Thyroid gland (tissue), 4 donors: ENCODE measurements around the gene GPR179. TPM values are rescaled to one million over a fixed set of nuclear protein-coding genes. Genes with fewer than 3 reads are reported as not detected.

ENCODE experiments used
- DNase-seq, 2 donors: peaks; one replicate each; pipeline ENCODE4 v3.0.0-alpha.2; 2019
- H3K27ac ChIP-seq, 3 donors: fragments of 200-600 bp; sonication (generic); 1 replicate in 2 of 3; 2 replicates in 1 of 3; pipeline ENCODE4 v1.5.1; 2016 to 2019; ENCODE audit warnings: mild to moderate bottlenecking in 1 of 3, moderate library complexity in 1 of 3
- H3K27me3 ChIP-seq: fragments of 200-600 bp; sonication (generic); one replicate; pipeline ENCODE4 v1.5.1; 2019
- H3K36me3 ChIP-seq, 2 donors: fragments of 200-600 bp; sonication (generic); one replicate each; pipeline ENCODE4 v1.5.1; 2016 to 2019
- H3K4me1 ChIP-seq, 2 donors: fragments of 200-600 bp; sonication (generic); one replicate each; pipeline ENCODE4 v1.5.1; 2017 to 2019
- H3K4me3 ChIP-seq, 3 donors: fragments of 200-600 bp; sonication (generic); replicated peaks in 1 of 3; 1 replicate in 2 of 3; 2 replicates in 1 of 3; pipeline ENCODE4 v1.5.1; 2016; ENCODE audit warnings: mild to moderate bottlenecking in 1 of 3
- H3K9me3 ChIP-seq: fragments of 200-600 bp; sonication (generic); one replicate; pipeline ENCODE4 v1.5.1; 2017
- POLR2A ChIP-seq, 2 donors: fragments of 450-650 bp; IDR thresholded peaks; one replicate each; pipeline ENCODE4 v1.6.1; 2017; ENCODE audit warnings: antibody characterized with exemption in 2 of 2, mild to moderate bottlenecking in 2 of 2, moderate library complexity in 1 of 2
- WGBS, 2 donors: methylation state at CpG; one replicate each; pipeline ENCODE4 v1.1.5; 2017; 5-methylcytosine and 5-hydroxymethylcytosine counted together
- intact Hi-C: fragments of 100-400 bp; cut with DNase I; formaldehyde crosslinking; loops from one replicate; pipeline ENCODE4 v1.15.1; 2023
- total RNA-seq, 4 donors: library from RNA; depleted of rRNA; stranded (reverse); fragments of >200 nt; gene quantifications; one replicate each; pipeline ENCODE4 v1.2.3, GENCODE V29; 2016
- TF ChIP-seq, protein P1 (sequence below), 6 experiments: fragments of 200-600 bp in 3 of 6; fragments of 450-650 bp in 3 of 6; sonication (generic) in 3 of 6; IDR thresholded peaks; one replicate each; pipeline ENCODE4 v1.5.1; 2016 to 2019; ENCODE audit warnings: antibody characterized with exemption in 6 of 6, mild to moderate bottlenecking in 2 of 6, inconsistent platforms in 1 of 6, moderate library complexity in 1 of 6

The GPR179 gene
- total RNA-seq, 4 donors from 2014 or later = under 0.01 to 0.13 TPM; not detected in 2

DNA sequence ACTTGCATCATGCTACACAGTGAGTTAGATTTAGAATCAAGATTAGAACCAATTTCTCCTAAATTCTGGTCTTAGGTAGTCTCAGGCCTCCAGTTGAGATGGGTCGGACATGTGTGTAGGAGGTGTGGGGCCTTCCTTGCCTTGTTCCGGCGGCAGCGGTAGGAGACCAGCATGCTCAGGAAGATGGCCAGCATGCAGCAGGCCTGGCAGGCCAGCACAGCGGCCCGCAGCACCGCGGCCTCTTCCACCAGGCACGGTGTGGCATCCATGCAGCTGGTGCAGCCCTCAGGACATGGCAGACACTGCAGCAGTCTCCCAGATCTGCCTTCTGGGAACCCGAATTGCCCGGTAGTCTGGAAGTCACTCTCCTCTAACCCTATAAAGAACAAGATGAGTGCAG lies 6.9 kb downstream of the GPR179 start:
- Histone ChIP-seq H3K9me3 (no peaks in the 10 kb centered on the region), H3K36me3 (no peaks in the 10 kb centered on the region), H3K27ac (no peak overlapping the region), H3K27me3 (no peaks in the 10 kb centered on the region), H3K4me3 (no peak overlapping the region), H3K4me1 (peaks cover 0 to 5% of the 10 kb centered on the region in 2 donors)
- intact Hi-C loops = no loop called here
- WGBS, 2 donors = 94 to 95% methylated on average over 6 to 7 of the region's 11 CpGs
- no peak for TF ChIP-seq POLR2A (IDR thresholded peaks at IDR 0.05)
- no peak for DNase-seq

DNA sequence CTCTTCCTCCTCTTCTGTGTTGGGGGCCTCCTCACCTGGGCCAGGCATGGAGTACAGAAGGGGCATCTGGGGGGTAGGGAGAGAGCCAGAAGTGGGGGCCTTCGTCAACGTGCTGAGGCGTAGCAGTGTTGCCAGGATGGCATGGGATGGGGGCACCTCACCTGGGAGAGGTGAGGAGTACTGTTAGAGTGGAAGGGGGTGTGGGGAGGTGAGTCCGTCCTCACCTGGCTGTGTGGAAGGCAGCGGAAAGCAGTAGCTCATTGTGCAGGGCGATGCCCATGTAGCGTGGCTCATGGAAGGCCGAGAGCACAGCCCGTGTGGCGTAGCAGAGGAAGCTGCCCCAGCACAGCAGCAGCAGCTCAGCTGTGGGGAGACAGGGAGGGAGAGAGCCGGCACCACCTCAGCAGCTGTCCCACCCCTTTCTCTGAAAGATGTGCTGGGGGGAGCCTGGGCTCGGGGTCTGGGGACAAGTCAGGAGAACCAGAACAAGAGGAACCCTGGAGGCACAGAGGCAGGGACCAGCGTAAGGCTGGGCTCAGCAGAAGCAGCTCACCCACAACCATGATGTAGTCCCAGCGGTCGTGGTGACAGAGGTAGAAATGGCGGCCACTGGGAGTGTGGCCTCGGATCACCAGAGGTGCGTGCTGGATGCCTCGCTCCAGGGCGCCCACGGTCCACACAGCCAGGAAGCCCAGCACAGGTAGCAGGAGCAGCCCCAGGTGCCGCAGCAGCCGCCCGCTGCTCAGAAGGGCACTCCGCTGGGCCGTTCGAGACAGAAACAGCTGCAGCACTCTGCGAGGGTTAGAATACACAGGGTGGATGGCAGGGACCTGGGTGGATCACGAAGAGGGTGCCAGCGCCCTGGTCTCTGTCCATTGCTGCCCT lies 9.0 kb downstream of the GPR179 start:
- no peaks in the 10 kb centered on the region for H3K4me1 ChIP-seq
- no peak for DNase-seq
- WGBS, 2 donors = 84 to 87% methylated on average over 21 to 25 of the region's 30 CpGs
- H3K27me3 ChIP-seq = no peaks in the 10 kb centered on the region
- H3K27ac ChIP-seq = no peak overlapping the region
- intact Hi-C loops = no loop called here
- H3K4me3 ChIP-seq = no peak overlapping the region
- TF ChIP-seq, protein P1, sequence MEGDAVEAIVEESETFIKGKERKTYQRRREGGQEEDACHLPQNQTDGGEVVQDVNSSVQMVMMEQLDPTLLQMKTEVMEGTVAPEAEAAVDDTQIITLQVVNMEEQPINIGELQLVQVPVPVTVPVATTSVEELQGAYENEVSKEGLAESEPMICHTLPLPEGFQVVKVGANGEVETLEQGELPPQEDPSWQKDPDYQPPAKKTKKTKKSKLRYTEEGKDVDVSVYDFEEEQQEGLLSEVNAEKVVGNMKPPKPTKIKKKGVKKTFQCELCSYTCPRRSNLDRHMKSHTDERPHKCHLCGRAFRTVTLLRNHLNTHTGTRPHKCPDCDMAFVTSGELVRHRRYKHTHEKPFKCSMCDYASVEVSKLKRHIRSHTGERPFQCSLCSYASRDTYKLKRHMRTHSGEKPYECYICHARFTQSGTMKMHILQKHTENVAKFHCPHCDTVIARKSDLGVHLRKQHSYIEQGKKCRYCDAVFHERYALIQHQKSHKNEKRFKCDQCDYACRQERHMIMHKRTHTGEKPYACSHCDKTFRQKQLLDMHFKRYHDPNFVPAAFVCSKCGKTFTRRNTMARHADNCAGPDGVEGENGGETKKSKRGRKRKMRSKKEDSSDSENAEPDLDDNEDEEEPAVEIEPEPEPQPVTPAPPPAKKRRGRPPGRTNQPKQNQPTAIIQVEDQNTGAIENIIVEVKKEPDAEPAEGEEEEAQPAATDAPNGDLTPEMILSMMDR (IDR thresholded peaks at IDR 0.05) = no peak
- TF ChIP-seq POLR2A (IDR thresholded peaks at IDR 0.05) = no peak
- no peaks in the 10 kb centered on the region for H3K9me3 ChIP-seq
- no peaks in the 10 kb centered on the region for H3K36me3 ChIP-seq

DNA sequence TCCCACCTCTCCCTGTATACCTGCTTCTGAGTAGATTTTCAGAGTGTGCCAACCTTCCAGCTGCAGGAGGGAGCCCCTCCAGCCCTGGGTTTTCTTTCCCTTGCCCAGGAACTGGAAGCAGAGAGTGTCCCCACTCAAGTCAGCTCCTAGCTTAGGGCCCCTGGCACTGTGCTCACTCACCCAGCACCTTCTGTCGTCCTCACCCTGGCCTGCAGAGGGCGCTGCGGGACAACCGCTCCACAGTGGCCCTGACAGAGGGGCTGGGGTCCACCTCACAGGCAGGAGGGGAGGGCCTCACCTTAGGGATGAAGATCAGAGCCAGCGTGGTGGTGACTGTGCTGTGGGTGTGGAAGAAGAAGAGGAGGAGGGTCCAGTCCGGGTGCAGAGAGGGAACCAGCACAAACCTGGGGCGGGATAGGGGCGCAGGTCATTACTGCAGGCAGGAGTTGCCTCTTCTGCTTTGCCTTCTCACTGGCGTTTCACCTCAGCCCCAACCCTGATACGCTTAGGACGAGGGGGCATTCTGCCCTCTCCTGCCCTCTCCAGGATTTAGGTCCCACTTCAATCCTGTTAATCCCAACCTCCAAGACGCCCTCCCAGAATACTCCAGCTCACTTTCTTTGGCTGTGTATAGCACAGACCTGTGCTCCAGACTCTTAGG lies 10.0 kb downstream of the GPR179 start:
- no peaks in the 10 kb centered on the region for H3K27me3 ChIP-seq
- no peak overlapping the region for H3K27ac ChIP-seq
- H3K4me1 ChIP-seq = no peaks in the 10 kb centered on the region
- DNase-seq = no peak
- no peak overlapping the region for H3K4me3 ChIP-seq
- 45 to 48% methylated on average over 12 of the region's 12 CpGs for WGBS, 2 donors
- no peaks in the 10 kb centered on the region for H3K36me3 ChIP-seq
- H3K9me3 ChIP-seq = no peaks in the 10 kb centered on the region
- intact Hi-C loops = no loop called here
- TF ChIP-seq, protein P1 (IDR thresholded peaks at IDR 0.05) = peak in 3 of 6 experiments; percentile 7 to 28 (median 12)
- no peak for TF ChIP-seq POLR2A (IDR thresholded peaks at IDR 0.05)

DNA sequence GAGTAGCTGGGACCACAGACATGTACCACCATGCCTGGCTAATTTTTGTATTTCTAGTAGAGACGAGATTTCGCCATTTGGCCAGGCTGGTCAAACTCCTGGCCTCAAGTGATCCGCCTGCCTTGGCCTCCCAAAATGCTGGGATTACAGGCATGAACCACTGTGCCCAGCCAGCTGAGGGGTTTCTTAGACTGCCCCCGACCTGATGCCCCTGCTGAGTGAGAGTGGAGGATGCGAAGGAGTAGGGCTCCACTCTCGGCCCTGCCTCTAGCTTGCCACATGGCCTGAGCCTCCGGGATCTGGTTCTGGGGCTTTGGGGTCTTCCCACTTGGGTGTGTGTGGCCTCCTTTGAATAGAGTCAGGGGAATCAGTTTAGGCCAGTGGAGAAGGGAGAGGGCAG lies 11.0 kb downstream of the GPR179 start:
- TF ChIP-seq POLR2A (IDR thresholded peaks at IDR 0.05) = no peak
- TF ChIP-seq, protein P1 (IDR thresholded peaks at IDR 0.05) = no peak
- H3K9me3 ChIP-seq = no peaks in the 10 kb centered on the region
- DNase-seq = no peak
- H3K27ac ChIP-seq = no peak overlapping the region
- 86 to 98% methylated on average over 6 to 7 of the region's 7 CpGs for WGBS, 2 donors
- H3K4me3 ChIP-seq = no peak overlapping the region
- H3K27me3 ChIP-seq = no peaks in the 10 kb centered on the region
- H3K4me1 ChIP-seq = no peaks in the 10 kb centered on the region
- H3K36me3 ChIP-seq = no peaks in the 10 kb centered on the region
- intact Hi-C loops = no loop called here

DNA sequence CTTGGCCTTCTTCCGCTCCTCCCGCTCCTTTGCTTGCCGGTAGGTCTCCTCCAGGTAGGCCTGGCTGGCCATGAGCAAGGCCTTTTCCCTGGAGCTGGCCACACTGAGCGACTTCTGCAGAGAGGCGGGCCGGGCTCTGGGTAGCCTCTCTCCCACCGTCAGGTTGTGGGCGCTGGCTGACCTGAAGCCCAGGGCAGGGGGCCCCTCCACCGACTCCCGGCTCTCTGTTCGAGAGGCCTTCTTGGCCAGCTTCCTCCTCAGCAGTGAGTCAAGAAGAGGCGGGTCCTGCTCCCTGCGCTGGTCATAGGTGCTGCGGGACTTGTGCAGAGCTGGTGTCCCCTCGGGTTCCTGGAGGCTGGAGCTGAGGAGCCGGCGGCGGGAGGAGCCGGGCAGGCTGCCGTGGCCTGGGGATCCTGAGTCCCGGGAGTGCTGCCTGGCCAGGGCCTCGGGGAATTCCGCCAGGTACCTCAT lies 12.8 kb downstream of the GPR179 start:
- Histone ChIP-seq H3K4me3 (no peak overlapping the region), H3K27me3 (no peaks in the 10 kb centered on the region), H3K36me3 (no peaks in the 10 kb centered on the region), H3K4me1 (peaks cover 0 to under 1% of the 10 kb centered on the region in 2 donors), H3K27ac (no peak overlapping the region), H3K9me3 (no peaks in the 10 kb centered on the region)
- no peak for TF ChIP-seq POLR2A (IDR thresholded peaks at IDR 0.05)
- TF ChIP-seq, protein P1 (IDR thresholded peaks at IDR 0.05) = no peak
- WGBS, 2 donors = 72 to 76% methylated on average over 15 to 16 of the region's 23 CpGs
- no peak for DNase-seq
- intact Hi-C loops = no loop called here
